Thoracic aorta endothelial cell (primary cell): ENCODE data around the gene AAGAB. TPM values are rescaled to one million over a fixed set of nuclear protein-coding genes. Genes with fewer than 3 reads are reported as not detected.

Source experiments
- total RNA-seq: library from RNA; depleted of rRNA; stranded (reverse); fragments of >200 nt; gene quantifications from 2 replicates; pipeline ENCODE4 v1.2.3, GENCODE V29; 2012

Gene AAGAB, protein sequence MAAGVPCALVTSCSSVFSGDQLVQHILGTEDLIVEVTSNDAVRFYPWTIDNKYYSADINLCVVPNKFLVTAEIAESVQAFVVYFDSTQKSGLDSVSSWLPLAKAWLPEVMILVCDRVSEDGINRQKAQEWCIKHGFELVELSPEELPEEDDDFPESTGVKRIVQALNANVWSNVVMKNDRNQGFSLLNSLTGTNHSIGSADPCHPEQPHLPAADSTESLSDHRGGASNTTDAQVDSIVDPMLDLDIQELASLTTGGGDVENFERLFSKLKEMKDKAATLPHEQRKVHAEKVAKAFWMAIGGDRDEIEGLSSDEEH
- total RNA-seq = 44.4 and 51.5 TPM in 2 replicates

DNA sequence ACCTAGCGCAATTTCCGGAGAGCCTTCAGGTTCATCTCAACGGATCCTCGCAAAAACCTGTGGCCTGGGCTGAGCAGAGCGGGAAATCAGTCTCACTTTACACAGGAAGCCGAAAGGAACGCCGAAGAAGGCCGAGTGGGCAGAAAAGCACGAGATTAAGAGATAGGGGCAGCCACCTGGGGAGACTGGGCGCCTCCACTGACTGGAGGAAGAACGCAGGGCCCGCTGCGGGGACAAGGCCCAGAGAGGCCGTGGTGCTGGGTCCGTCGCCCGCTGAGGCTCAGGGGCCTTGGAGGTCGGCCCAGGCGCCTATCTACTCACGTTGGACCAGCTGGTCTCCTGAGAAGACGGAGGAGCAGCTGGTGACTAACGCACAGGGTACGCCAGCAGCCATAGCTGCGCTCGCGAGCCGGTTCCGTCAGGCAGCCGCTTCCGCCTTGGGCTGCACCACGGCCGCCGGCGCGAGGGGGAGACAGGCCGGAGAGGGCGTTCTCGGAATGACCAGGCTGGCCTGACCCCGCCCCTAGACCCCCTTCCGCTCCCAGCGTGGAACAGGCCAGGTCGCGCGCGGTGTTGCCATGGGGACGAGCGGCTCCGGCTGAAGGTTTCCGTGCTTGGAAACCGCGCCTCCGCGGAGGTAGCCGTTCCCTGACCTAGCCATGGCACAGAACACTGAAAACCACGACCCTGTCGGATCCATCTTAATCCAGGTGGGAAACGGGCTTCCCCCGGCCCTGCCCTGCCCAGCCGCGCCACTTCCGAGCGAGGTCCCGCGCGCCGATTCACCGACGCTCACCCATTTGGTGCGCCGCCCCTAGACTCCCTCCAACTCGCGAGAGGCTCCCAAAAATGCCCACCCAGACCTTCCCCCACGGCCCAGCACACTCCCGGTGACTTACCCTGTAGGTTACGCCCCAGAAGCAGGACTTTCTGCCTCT lies at the start of gene AAGAB, which contains the start of gene IQCH:
Gene AAGAB (minus strand): TSS at position 424 of the 938 bp plus-strand sequence. CDS start 30 bp downstream, at position 394.
Gene IQCH (plus strand): TSS at position 549 of the 938 bp plus-strand sequence. CDS start 111 bp downstream, at position 660.

Other genes starting within 250 kb of the AAGAB start
- gene SMAD3, start 189.1 kb downstream of the AAGAB start, total RNA-seq = 48.9 and 90.6 TPM in 2 replicates
- 2.4 and 2.9 TPM in 2 replicates for gene IQCH, start 125 bp upstream of the AAGAB start, total RNA-seq